HG03045 (cell line): Measurements from ENCODE around the gene STXBP1.

Source experiments
- ATAC-seq: cut with Tn5 transposase; IDR thresholded peaks from one replicate; pipeline ENCODE4 v1.9.1; 2021; ENCODE audit warnings: mild to moderate bottlenecking, moderate library complexity; ENCODE audit not compliant: unreplicated experiment

The STXBP1 gene

DNA sequence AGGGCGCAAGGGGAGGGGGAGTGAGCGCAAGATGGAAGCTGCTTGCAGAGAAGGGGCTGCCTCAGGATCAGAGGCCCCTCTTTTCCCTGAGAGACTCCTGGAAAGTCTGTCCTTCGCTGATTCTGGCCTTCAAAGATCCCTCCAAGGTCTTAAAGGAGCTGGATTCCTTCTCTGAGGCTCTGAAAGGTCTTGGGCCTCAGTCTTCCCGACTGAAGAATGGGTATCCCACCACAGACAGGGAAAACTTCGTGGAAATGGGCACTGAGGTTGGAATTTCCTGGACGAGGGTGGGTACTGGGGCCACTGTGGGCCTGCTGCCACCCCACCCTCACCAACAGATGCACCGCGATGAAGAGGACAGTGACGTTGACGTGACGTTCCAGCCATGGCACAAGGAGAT is 100.3 kb downstream of the STXBP1 start:
- no peak for ATAC-seq

DNA sequence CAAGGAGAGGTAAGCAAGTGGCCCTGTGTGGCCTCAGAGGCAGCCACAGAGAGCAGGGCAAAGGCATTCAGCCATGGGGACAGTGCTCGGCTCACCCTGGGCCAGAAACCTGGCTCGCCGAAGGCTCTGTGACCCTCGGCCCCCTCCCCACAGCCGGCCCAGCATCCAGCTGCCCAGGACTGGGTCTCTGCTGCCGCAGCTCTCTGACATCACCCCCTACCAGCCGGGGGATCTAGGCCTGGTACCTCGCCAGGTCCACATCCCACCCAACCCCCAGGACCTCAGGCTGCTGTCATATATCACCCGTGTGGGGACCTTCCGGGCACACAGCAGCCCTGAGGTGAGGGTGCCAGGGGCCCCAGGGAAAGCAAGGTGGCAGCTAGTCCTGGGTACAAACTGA is 100.8 kb downstream of the STXBP1 start:
- ATAC-seq = no peak

DNA sequence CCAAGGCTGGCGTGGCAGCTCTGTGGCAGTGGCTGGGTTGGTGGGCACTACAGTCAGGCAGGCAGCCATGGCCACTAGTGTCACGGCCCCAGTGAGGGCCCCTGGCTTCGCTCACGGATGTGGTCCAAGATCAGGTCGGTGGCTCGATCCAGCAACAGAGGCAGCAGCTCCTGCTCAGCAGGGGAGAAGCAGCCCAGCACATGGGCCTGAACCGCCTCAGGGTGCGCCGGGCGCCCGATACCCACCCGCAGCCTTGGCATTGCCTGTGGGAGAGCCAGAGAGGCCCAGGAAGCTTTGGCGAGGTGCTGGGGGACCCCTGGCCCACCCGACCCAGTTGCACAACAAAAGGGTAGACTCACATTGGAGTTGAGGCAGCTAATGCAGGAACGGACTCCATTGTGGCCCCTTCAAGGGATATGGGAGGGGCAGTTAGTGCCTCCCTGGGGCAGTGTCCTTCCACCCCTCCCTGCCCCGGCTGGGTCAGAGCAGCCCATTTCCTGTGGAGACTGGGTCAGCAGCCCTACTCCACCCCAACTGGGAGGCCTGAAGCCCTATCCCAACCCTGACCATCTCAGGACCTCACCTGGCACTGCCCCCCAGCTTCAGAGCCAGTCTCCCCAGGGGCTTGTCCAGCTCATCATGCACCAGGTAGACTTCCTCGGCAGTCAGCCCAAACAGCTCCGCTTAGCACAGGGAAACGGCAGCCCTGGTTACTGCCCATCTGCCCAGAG is 102.1 kb downstream of the STXBP1 start:
- ATAC-seq = no peak

DNA sequence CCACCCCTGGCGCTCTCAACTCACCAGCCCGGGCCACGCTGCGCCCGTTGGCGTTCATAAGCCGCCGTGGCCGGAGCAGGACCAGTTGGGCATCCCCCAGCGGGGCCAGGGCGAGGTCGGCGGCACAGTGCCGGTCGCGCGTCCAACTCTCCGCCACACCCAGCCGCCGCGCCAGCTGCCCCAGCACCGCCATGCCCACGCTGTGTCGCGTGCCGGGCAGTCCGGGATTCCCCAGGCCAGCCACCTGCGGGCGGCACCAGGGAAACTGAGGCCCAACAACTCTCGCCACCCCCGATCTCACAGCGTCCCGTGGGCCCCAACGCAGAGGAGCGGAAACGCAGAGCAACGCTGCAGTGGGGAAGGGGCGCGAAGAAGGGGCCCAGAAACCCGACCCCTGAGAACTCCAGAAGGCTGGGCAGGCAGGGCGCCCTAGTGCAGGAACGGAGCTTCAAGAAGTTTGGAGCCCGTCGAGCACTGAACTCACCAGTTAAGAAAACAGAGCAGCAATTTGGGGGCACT is 102.9 kb downstream of the STXBP1 start:
- no peak for ATAC-seq

DNA sequence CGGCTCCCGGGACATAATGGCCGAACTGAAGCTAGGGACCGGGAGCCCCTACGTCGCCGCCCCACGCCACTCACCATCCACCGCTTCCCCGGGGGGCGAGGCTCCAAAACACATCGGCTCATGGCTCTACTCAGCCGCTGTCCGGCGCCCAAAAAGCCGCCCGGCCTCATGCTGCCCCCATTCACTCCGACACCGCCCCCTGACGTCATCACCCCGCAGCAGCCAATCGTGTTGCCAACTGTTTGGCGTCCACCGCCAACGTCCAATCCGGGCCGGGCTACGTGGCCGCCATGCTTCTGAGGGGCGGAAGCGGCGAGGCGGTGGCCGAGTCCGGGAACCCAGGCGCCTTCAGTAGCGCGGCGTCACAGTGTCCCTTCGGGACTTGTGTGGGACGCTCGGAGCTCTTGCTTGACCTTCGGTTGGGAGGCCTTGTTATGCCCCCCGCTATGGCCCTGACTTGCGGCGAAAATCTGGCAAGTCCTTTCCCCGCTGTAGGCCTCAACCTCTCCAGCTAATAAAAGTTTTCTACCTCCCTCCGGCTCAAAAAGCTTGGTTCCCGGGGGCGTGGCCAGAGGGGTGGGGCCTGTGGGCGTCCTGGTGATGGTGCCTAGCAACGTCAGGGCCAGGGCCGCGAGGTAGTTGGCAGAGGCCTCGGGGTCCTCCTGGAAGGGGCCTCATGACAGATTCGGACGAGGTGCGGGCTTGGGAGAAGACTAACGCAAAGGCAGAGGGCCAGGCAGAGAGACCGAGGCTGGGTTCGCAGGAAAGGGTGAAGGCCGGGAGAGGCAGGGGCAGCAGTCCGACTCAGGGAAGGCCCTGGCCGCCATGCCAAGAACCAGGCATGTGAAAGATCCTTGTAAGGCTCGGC is 103.6 kb downstream of the STXBP1 start, which contains the start of the genes PTRH1 and TTC16:
TSS of gene PTRH1 (minus strand) at position 194 of the 868 bp plus-strand sequence. CDS start at position 170, 24 bp downstream.
TSS of gene TTC16 (plus strand) at position 610 of the 868 bp plus-strand sequence. CDS start at position 677, 67 bp downstream.
- ATAC-seq = peak; percentile 90

DNA sequence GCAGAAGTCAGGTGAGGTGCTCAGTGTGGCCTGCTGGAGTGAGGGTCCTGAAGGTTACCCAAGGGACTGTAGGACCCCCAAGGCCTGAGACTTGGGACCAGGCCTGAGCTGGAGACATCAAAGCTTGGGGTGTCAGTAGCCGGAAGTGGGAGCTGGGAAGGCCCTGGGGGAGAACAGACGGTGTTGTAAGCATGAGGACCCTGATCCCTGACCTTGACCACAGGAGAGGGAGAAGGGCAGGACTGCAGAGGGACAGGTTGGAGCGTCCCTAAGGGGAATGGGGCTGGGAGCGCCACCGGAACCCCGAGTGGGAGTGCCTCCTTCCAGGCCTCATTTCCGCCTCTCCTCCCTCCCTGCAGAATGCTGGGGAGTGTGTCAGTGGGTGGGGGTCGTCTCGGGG is 104.3 kb downstream of the STXBP1 start:
- ATAC-seq = no peak

DNA sequence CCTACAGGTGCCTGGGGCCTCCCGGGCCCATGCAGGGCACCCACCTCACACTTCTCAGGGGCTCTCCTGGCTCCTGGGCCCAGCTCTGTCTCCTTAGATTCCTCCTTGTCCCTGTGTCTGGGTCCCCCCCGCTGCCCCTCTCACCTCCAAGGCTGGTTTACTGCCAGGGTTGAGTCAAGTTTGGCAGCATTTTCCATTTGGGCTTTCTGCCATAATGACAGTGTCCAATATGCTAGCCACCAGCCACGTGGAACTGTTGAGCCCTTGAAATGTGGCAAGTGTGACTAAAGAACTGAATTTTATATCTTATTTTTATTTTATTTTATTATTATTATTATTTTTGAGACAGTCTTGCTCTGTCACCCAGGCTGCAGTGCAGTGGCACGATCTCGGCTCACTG is 105.7 kb downstream of the STXBP1 start:
- no peak for ATAC-seq

DNA sequence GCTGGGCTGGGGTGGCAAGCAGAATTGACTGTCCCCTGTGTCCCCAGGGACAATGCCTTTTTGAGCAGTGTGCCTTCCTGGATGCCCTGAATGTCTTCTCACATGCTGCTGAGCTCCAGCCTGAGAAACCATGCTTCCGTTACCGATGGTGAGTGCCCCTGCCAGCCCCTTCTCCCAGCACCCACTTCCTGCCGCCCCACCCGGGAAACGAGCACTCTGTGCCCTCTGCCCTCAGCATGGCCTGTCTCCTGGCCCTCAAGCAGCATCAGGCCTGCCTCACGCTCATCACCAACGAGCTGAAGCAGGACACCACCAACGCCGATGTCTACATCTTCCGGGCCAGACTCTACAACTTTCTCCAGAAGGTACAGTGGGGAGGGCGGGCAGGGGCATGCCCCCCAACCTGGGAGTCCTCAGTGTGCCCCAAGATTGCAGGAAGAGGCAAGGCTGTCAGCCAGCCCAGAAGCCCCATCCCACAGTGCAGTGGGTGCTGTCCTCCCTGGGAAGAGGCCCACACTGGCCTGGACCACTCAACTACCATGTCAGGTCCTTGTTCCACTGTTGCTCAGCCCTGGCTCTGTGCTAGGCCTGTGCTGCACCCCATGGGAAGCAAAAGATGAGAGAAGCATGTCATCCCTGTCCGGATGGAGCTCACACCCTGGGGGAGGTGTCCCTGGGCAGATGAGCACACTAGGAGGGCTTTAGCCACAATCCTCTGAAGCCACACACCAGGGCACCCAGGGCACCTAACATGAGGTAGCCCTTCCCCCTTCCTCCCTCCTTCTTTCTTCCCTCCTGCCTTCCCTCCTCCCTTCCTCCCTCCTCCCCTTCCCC is 108.2 kb downstream of the STXBP1 start:
- ATAC-seq = no peak

DNA sequence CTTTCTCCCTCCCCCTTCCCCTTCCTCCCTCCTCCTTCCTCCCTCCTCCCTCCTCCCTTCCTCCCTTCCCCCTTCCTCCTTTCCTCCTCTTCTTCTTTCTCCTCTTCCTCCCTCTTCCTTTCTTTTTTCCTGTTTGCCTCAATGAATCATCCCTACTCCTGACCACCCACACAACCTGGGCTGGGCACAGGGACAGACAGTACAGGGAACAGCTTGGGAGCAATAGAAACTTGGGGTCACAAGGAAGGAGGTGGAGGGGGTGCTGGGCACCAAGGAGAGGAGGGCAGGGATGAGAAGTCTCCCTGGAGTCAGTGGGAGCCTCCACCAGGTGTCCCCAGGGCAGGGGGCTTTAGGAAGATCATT is 108.8 kb downstream of the STXBP1 start:
- ATAC-seq = no peak

DNA sequence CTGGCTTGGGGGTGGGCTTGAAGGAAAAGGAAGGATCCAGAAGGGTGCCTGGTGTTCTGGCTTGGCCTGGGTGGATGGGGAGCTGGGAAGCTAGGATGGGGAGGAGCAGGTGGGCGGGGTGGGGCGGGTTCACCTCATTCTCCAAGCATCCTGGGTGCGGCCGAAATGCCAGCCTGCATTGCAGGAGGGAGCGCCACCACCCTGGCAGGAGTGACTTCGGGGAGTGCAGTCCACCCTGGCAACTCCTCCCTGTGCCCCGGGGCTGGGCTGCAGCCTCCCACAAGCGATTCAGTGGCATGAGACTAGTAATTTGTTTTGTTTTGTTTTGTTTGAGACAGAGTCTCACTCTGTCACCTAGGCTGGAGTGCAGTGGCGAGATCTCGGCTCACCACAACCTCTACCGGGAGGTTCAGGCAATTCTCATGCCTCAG is 109.3 kb downstream of the STXBP1 start:
- ATAC-seq = no peak

DNA sequence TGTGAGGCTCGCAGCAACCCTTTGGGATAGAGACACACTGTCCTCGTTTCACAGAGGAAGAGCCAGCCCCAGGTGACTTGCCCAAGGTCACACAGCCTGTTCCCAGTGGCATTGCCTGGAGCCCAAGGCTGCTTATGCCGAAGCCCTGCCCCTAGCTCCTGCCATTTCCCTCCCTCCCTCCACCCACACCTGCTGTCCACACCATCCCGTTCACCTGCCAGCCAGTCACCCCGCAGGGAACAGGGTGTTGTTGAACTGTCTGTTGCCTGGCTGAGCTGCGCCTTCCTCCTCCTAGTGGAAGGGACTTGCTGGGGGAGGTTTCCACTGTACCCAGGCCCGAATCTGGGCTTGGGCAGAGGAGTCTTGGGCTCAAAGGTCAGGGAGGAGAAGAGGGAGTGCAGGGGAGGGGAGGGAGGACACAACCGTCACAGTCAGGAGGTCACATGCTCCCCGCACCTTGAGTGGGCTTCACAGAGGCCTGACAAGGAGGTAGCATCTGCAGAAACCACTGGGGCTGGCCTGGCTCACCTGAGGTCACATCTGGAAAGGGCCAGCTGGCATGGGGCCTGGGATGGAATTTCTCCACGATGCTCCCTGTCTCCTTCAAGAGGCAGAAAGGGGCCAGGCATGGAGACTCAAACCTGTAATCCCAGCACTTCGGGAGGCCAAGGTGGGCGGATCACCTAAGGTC is 110.1 kb downstream of the STXBP1 start:
- ATAC-seq = no peak

DNA sequence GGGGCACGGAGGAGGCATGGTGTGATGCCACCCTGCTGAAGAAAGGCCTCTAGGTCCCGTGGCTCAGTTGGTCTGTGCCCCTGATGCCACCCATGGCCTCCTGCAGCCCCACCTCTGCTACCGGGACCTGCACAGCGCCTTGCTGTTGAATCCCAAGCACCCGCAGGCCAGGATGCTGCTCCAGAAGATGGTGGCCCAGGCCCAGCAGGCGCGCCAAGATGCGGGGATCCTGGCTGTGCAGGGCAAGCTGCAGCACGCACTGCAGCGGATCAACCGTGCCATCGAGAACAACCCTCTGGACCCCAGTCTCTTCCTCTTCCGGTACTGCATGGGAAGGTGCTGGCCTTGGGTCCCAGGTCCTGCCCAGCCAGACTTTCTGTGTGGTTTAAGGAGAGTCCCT is 110.9 kb downstream of the STXBP1 start:
- ATAC-seq = no peak

DNA sequence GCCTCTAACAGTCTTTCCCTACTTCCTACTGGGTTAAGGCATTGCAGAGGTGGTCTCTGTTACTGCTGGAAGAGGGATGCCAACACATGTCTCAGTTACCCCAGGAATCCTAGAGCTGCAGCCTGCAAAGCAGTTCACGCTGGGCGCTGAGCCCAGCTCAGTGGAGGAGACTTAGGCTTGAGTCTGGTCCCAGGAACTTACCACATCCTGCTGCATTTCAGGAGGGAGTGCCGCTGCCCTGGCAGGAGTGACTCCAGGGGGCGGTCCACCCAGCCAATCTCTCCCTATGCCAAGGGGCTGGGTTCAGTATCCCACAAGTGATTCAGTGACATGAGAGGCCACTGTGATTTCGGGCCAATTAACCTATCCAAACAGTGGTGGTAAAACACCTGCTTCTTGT is 111.4 kb downstream of the STXBP1 start:
- no peak for ATAC-seq

DNA sequence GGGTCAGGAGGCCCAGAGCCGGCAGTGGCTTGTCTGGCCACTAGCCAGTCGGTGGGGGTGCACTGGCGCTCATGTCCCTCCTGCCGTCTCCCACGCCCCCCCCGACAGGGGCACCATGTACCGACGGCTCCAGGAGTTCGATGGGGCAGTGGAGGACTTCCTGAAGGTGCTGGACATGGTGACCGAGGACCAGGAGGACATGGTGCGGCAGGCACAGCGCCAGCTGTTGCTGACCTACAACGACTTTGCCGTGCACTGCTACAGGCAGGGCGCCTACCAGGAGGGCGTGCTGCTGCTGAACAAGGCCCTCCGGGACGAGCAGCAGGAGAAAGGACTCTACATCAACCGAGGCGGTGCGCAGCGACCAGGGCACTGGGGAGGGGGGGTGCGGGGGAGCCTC is 111.9 kb downstream of the STXBP1 start:
- no peak for ATAC-seq

DNA sequence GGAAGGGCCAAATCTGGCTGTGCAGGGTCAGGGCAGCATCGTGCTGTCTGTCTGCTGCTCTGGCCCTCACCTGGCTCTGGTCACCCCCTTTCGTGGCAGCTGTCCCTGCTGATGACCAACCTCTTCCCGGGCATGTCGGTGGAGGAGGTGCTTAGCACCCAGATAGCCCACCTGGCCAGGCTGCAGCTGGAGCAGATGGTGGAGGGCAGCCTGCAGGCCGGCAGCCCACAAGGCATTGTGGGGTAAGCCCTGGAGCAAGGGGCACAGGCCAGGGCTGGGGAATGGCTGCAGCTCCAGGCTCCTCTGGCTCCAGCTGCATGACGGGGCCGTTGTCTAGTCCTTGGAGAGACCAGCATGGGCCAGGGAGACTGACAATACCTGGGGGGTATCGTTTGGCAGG is 114.8 kb downstream of the STXBP1 start:
- ATAC-seq = no peak

DNA sequence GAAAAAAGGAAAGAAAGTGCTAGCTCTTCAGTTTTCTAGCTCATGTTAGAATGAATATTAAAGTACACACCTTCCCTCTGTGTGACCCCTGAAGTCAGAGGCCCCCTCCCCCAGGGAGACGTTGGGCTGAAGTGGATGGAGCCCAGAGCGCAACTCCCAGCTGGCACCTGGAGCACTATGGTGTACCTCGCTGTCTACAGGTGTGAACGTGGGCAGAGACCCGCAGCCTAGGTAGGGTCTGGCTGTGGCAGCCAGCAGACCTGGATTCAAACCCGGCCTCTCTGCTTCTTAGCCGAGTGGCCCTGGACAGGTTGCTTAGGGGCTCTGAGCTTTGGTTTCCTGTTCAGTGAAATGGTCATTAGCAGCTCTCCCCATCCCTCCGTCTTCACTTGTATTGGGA is 116.7 kb downstream of the STXBP1 start:
- ATAC-seq = no peak

DNA sequence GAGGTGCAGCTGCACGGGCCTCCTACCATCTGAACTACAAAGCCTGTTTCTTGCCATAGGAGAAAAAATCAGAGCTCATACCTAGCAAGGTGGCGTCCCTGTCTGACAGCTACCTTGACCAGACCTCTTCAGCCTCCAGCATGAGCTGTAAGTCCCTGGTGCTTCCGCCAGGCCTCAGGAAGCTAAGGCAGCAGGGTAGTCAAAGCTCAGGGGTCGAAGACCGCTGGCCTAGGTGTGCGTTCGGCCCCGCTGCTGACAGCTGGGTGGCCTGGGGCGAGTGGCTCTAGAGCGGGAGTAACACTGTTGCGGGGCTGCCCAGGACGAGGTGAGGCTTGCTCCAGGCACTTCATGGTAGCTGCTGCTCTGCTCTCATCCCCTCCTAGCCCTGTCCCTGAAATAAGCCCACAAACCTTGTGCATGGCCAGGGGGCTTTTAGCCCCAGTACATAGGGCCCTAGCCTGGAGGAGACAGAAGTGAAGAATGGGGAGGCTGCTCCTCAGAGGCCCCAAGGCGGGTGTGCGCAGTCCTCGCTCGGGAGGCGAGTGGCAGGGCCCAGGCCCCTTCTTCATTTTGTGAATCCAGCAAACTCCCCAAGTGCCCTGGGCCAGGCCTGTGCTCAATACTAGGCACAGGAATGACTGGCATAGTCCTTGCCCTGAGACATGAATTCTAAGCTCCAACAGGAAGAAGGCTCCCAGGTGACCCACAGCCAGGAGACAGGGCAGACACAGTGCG is 117.6 kb downstream of the STXBP1 start:
- ATAC-seq = no peak

DNA sequence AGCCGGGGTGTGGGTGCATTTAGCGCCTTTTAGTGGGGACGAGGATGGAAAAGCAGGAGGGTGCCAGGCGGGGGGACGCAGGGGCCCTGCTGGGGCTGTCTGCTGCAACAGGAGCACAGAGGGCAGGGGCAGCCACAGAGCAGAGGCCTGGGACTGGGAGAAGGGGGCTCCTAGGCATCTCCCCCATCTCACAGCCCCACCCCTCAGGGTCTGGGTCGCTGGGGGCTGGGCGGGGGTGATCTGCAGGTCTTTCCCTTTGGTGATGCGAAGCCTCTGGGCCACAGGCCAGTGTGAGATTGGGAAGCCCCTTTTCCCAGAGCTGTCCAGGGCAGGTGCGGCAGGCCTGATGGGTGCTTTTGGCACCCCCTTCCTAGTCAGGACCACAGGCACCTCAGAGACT is 118.2 kb downstream of the STXBP1 start:
- no peak for ATAC-seq

DNA sequence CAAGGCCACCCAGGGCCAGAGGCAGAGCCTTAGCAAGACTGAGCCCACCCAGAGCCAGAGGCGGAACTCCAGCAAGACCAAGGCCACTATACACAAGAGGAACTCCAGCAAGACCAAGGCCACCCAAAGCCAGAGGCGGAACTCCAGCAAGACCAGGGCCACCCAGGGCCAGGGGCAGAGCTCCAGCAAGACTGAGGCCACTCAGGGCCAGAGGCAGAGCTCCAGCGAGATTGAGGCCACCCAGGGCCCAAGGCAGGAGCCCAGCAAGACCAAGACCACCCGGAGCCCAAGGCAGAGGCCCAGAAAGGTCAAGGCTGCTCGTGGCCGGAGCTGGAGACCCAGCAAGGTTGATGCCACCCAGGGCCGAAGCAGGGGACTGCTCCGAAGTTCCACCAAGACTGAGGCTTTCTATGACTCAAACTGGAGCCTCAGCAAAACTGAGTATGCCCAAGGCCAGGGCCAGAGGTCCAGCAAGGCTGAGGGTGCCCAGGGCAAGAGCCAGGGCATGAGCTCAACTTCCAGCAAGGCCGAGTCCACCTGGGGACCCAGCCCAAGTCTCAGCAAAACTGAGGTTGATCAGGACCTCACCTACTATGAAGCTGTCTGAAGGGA is 118.8 kb downstream of the STXBP1 start:
- ATAC-seq = no peak
